HAP-1 (cell line): ENCODE measurements around the gene RIPPLY2.
"Not testable (repeated sequence)": the region's sequence is repeated elsewhere in the genome, so short reads cannot be mapped to it uniquely, and the experiment has no call there.

Experiments
- DNase-seq, 2 experiments: peaks; one replicate each; pipeline ENCODE4 v3.0.0-alpha.2; 2016 to 2020; ENCODE audit warnings: low spot score in 2 of 2
- H3K27me3 ChIP-seq: fragments of 250-450 bp; sonication (Bioruptor Pico); 2 replicates; pipeline ENCODE4 v1.5.1; 2020; ENCODE audit warnings: low read depth, mild to moderate bottlenecking, moderate library complexity
- H3K36me3 ChIP-seq: fragments of 250-450 bp; sonication (Bioruptor Pico); replicated peaks from 2 replicates; pipeline ENCODE4 v1.5.1; 2020; ENCODE audit warnings: mild to moderate bottlenecking
- H3K4me1 ChIP-seq: fragments of 250-450 bp; sonication (Bioruptor Pico); 2 replicates; pipeline ENCODE4 v1.5.1; 2020; ENCODE audit warnings: mild to moderate bottlenecking
- H3K4me3 ChIP-seq: fragments of 250-450 bp; sonication (Bioruptor Pico); 2 replicates; pipeline ENCODE4 v1.5.1; 2020; ENCODE audit warnings: mild to moderate bottlenecking, moderate library complexity
- H3K9me3 ChIP-seq: fragments of 250-450 bp; sonication (Bioruptor Pico); 2 replicates; pipeline ENCODE4 v1.5.1; 2020; ENCODE audit warnings: mild to moderate bottlenecking, moderate library complexity
- in situ Hi-C: fragments of 300-500 bp; cut with MboI; formaldehyde crosslinking; loops from 3 replicates; pipeline ENCODE4 v1.14.3; 2020; ENCODE audit warnings: low sequenced_read_pairs, inconsistent platforms, mixed read lengths

Gene RIPPLY2

DNA sequence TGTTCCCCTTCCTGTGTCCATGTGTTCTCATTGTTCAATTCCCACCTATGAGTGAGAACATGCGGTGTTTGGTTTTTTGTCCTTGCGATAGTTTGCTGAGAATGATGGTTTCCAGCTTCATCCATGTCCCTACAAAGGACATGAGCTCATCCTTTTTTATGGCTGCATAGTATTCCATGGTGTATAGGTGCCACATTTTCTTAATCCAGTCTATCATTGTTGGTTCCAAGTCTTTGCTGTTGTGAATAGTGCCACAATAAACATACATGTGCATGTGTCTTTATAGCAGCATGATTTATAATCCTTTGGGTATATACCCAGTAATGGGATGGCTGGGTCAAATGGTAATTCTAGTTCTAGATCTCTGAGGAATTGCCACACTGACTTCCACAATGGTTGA is 43.9 kb downstream of the RIPPLY2 start:
- H3K4me3 ChIP-seq, H3K36me3 ChIP-seq, H3K4me1 ChIP-seq, DNase-seq, H3K27me3 ChIP-seq, H3K9me3 ChIP-seq, in situ Hi-C loops: not testable (repeated sequence)

DNA sequence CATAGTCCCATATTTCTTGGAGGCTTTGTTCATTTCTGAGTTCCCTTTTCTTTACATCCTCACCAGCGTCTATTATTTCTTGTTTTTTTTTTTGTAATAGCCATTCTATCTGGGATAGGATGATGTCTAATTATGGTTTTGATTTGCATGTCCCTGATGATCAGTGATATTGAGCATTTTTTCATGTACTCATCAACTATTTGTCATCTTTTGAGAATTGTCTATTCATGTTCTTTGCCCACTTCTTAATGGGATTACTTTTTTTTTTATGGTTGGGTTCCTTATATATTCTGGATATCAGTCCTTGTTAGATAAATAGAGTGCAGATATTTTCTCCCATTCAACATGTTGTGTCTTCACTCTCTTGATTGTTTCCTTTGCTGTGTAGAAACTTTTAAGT is 48.5 kb downstream of the RIPPLY2 start:
- no peaks in the 10 kb centered on the region for H3K27me3 ChIP-seq
- in situ Hi-C loops, result no loop called here
- no peaks in the 10 kb centered on the region for H3K36me3 ChIP-seq
- DNase-seq, result no peak
- no peak overlapping the region for H3K4me3 ChIP-seq
- no peaks in the 10 kb centered on the region for H3K4me1 ChIP-seq
- no peaks in the 10 kb centered on the region for H3K9me3 ChIP-seq

DNA sequence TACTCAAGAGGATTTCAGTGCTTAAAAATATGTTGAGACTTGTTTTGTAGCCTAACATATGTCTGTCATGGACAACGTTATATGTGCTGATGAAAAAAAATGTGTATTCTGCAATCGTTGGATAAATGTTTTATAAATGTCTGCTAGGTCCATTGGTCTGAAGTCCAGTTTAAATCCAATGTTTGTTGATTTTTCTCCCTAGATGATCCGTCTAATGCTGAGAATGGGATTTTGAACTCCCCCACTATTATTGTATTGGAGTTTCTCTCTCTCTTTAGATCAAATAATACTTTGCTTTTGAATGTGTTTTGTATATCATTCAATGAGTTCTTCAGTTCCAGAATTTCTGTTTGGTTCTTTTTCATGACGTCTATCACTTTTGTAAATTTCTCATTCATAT is 51.2 kb downstream of the RIPPLY2 start:
- no peaks in the 10 kb centered on the region for H3K27me3 ChIP-seq
- no peaks in the 10 kb centered on the region for H3K4me1 ChIP-seq
- no peak overlapping the region for H3K4me3 ChIP-seq
- no peaks in the 10 kb centered on the region for H3K9me3 ChIP-seq
- DNase-seq, result no peak
- no peaks in the 10 kb centered on the region for H3K36me3 ChIP-seq
- in situ Hi-C loops, result no loop called here

DNA sequence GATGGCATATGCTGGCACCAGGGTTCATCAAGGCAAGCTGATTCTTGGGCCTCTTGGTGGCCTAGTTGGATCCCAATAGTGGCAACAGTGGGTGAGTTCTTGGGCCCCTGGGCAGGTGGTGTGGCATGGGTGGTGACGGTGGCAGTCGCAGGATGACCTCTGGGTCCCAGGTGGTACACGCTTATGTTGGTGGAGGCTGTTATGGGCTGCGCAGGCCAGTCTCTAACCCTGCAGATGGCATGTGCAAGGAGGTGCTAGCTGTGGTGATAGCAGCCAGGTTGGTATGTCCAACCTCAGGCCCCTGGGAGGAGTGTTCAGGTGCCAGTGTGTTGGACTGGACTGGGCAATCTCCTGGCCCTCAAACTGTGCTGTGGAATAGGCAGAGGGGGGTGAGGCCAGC is 52.5 kb downstream of the RIPPLY2 start:
- no peak for DNase-seq
- no peak overlapping the region for H3K4me3 ChIP-seq
- H3K36me3 ChIP-seq, result no peaks in the 10 kb centered on the region
- in situ Hi-C loops, result no loop called here
- H3K9me3 ChIP-seq, result no peaks in the 10 kb centered on the region
- H3K27me3 ChIP-seq, result no peaks in the 10 kb centered on the region
- H3K4me1 ChIP-seq, result no peaks in the 10 kb centered on the region
